ENCODE results near the gene PNPLA2. TPM values are rescaled to one million over a fixed set of nuclear protein-coding genes. Genes with fewer than 3 reads are reported as not detected.

PNPLA2 gene
- polyA plus RNA-seq, 1 experiment, result 17.3 TPM

GRCh38 chr11:844693-845644 lies 26.3 kb downstream of the PNPLA2 start:
- POLR2A ChIA-PET, result interaction anchor here (1.2 to 3.1 kb wide), 6 partner anchors 12 to 36 kb away, joined by 3 to 66 read pairs (median 14); partner anchors contain the start of genes CD151, PNPLA2 and RPLP2
- Histone ChIP-seq H3K27ac (ENCODE audit: low read depth, low read length) (peak overlapping the region; percentile 97), H3K27me3 (ENCODE audit: control insufficient read depth, insufficient read depth, low read length) (no peaks in the 10 kb centered on the region), H3K4me3 (ENCODE audit: low read depth, low read length) (peak overlapping the region; percentile 71), H3K9me3 (ENCODE audit: control insufficient read depth, insufficient read depth, low read length) (no peaks in the 10 kb centered on the region; the same call in 1 of the 2 replicates)
- peak; percentile 71 for DNase-seq (ENCODE audit: low read depth, low spot score)
- TF ChIP-seq CTCF (IDR thresholded peaks at IDR 0.05; ENCODE audit: low read depth, low read length), result no peak
- CTCF ChIA-PET, result no interaction called here

- H3K27ac ChIP-seq (ENCODE audit: low read depth, low read length), result peak overlapping the region; percentile 97
- CTCF ChIA-PET, result no interaction called here
Observed at GRCh38 chr11:845872-846495, 27.3 kb downstream of the PNPLA2 start.

DNA sequence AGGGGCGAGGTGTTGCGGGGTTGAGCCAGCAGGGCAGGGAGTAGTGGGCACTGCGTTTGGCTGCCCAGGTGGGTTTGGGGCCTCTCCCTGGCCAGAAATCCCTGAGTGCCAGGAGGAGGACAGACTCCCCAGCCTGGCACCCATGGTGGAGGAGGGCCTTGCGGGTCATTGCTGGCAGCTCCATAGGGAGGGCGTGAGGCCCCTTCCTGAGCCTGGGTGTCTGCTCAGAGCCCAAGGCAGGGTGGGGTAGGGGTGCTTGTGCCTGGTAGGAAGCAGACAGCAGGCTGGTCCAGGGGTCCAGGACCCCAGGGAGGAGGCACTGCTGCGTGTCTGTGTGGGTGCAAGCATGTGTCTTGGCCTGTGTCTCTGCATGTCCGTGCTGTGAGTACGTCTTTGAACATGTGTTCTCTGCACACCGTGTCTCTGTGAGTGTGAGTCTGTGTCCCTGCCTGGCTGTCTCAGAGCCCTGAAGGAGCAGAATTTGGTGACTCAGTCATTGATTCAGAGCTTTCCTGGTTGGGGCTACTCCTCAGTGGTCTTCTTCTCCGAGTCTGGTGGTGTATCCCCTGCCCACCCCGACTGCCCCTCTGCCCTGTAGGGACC lies 27.9 kb downstream of the PNPLA2 start:
- POLR2A ChIA-PET, result interaction anchor here (0.8 to 1.6 kb wide), 4 partner anchors 13 to 27 kb away, joined by 4 to 6 read pairs (median 4); partner anchors contain the start of gene PNPLA2
- peak overlapping the region; percentile 97 for H3K27ac ChIP-seq (ENCODE audit: low read depth, low read length)

More at GRCh38 chr11:845872-846495, 27.3 kb downstream of the PNPLA2 start:
- no peaks in the 10 kb centered on the region for H3K27me3 ChIP-seq (ENCODE audit: control insufficient read depth, insufficient read depth, low read length)
- no peak for TF ChIP-seq CTCF (IDR thresholded peaks at IDR 0.05; ENCODE audit: low read depth, low read length)
- H3K4me3 ChIP-seq (ENCODE audit: low read depth, low read length), result peak overlapping the region; percentile 27; the same call in 1 of the 2 replicates
- POLR2A ChIA-PET, result interaction anchor here (0.8 to 1.6 kb wide), 4 partner anchors 14 to 27 kb away, joined by 4 to 6 read pairs (median 4); partner anchors contain the start of gene PNPLA2
- no peak for DNase-seq (ENCODE audit: low read depth, low spot score)
- no peaks in the 10 kb centered on the region; the same call in 1 of the 2 replicates for H3K9me3 ChIP-seq (ENCODE audit: control insufficient read depth, insufficient read depth, low read length)

DNA sequence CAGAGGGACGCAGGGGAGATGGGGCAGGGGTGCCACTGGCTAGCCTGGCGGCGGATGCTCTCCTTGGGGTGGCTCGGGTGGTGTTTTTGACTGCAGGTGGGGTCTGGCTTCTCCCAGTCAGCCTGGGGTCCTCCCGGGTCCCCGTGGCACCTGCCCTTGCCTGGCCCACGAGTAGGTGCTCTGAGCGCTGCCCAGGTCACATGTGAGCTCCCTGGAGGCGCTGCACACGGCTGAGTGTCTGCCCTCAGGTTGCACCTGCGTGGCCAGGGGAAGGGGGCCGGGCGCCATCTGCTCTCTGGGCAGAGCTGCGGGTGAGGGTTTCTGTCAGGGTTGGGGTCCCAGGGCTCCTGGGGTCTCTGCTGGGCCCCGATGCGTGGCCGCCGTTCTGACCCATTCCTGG lies 29.2 kb downstream of the PNPLA2 start:
- DNase-seq (ENCODE audit: low read depth, low spot score), result no peak
- ChIA-PET CTCF (interaction anchor here (1.4 to 1.5 kb wide), 3 partner anchors 10 to 12 kb away, joined by 3 to 4 read pairs (median 4); no protein-coding TSS in a partner anchor), POLR2A (interaction anchor here (1.9 kb wide), 1 partner anchor 12 kb away, joined by 6 read pairs; no protein-coding TSS in a partner anchor)
- Histone ChIP-seq H3K4me3 (ENCODE audit: low read depth, low read length) (no peak overlapping the region), H3K27ac (ENCODE audit: low read depth, low read length) (no peak overlapping the region), H3K9me3 (ENCODE audit: control insufficient read depth, insufficient read depth, low read length) (no peaks in the 10 kb centered on the region; the same call in 1 of the 2 replicates), H3K27me3 (ENCODE audit: control insufficient read depth, insufficient read depth, low read length) (no peaks in the 10 kb centered on the region)
- TF ChIP-seq CTCF (IDR thresholded peaks at IDR 0.05; ENCODE audit: low read depth, low read length), result no peak

More for the DNA sequence above, 27.9 kb downstream of the PNPLA2 start:
- Histone ChIP-seq H3K9me3 (ENCODE audit: control insufficient read depth, insufficient read depth, low read length) (no peaks in the 10 kb centered on the region; the same call in 1 of the 2 replicates), H3K27me3 (ENCODE audit: control insufficient read depth, insufficient read depth, low read length) (no peaks in the 10 kb centered on the region), H3K4me3 (ENCODE audit: low read depth, low read length) (no peak overlapping the region)
- CTCF ChIA-PET, result interaction anchor here (1.2 kb wide), 1 partner anchor 15 kb away, joined by 8 read pairs; no protein-coding TSS in a partner anchor
- no peak for TF ChIP-seq CTCF (IDR thresholded peaks at IDR 0.05; ENCODE audit: low read depth, low read length)
- no peak for DNase-seq (ENCODE audit: low read depth, low spot score)
